Measurements from ENCODE around the gene GLT1D1.

The GLT1D1 gene

DNA sequence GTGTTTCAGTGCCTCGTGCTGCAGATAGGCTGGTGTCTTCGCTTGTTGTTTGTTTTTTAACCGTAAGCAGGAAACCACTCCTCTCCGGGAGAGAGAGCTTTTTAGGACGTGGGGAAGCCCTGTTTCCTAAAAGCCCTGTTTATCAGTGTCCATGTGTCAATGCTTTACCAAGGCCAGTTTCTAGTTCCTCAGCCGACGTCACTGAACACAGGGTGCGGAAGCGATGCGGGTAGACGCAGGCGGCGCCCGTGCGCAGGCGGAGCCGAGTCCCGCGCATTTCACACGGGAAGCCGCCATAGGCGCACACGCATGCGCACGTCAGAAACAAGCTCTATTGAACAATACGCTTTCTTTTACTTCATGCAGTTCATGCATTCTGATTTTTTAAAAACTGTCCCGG is 79.8 kb downstream of the GLT1D1 start:
- TF ChIP-seq, protein P1, sequence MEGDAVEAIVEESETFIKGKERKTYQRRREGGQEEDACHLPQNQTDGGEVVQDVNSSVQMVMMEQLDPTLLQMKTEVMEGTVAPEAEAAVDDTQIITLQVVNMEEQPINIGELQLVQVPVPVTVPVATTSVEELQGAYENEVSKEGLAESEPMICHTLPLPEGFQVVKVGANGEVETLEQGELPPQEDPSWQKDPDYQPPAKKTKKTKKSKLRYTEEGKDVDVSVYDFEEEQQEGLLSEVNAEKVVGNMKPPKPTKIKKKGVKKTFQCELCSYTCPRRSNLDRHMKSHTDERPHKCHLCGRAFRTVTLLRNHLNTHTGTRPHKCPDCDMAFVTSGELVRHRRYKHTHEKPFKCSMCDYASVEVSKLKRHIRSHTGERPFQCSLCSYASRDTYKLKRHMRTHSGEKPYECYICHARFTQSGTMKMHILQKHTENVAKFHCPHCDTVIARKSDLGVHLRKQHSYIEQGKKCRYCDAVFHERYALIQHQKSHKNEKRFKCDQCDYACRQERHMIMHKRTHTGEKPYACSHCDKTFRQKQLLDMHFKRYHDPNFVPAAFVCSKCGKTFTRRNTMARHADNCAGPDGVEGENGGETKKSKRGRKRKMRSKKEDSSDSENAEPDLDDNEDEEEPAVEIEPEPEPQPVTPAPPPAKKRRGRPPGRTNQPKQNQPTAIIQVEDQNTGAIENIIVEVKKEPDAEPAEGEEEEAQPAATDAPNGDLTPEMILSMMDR (IDR thresholded peaks at IDR 0.05; ENCODE audit: low read depth, low read length, missing control alignments): no peak
- no peak overlapping the region for H3K4me3 ChIP-seq (replicated peaks; ENCODE audit: low read depth, low read length)
- DNase-seq (ENCODE audit: extremely low read depth, low read depth): no peak

- DNase-seq (ENCODE audit: extremely low read depth, low read depth): no peak
- TF ChIP-seq, protein P1 (IDR thresholded peaks at IDR 0.05; ENCODE audit: low read depth, low read length, missing control alignments): no peak
- no peak overlapping the region for H3K4me3 ChIP-seq (replicated peaks; ENCODE audit: low read depth, low read length)
Observed at GRCh38 chr12:128933926-128934325, 80.6 kb downstream of the GLT1D1 start.

- TF ChIP-seq, protein P1 (IDR thresholded peaks at IDR 0.05; ENCODE audit: low read depth, low read length, missing control alignments): no peak
- DNase-seq (ENCODE audit: extremely low read depth, low read depth): no peak
- no peak overlapping the region for H3K4me3 ChIP-seq (replicated peaks; ENCODE audit: low read depth, low read length)
Observed at GRCh38 chr12:128938886-128939285, 85.6 kb downstream of the GLT1D1 start.

DNA sequence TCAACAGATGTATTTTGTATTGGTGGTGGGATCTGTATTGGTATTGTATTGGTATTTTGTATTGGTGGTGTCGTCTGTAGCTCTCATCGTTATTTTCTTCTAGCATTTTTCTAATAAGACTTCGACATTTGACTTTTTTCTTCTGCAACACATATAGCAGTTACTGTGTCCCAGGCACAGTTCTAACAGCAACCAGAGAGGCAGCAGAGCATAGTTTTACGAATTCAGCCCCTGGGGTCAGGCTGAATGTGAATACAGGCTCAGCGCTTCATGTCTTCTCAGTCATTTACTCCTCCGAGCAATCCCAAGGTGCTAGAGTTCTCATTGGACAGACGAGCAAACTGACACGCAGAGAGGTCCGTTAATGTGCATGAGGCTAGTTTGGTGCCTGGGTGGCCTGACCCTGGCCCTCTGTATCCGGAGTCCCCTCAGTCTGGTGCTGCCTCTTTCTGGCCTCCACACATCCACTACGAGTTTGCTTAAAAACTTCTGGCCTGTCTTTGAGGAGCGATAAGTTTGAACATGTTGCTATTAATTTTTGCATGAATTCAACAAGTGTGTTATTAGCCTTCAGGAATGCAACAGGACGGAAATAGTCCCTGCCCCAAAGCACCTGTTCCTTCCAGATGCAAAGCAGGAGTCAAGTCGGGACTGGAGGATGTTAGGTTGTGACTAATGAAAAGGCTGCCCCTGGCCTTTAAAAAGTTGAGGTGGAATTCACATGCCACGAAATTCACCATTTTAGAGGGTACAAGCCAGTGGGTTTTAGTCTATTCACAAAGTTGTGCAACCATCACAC is 87.0 kb downstream of the GLT1D1 start:
- TF ChIP-seq, protein P1 (IDR thresholded peaks at IDR 0.05; ENCODE audit: low read depth, low read length, missing control alignments): no peak
- H3K4me3 ChIP-seq (replicated peaks; ENCODE audit: low read depth, low read length): no peak overlapping the region
- DNase-seq (ENCODE audit: extremely low read depth, low read depth): no peak

- TF ChIP-seq, protein P1 (IDR thresholded peaks at IDR 0.05; ENCODE audit: low read depth, low read length, missing control alignments): no peak
- H3K4me3 ChIP-seq (replicated peaks; ENCODE audit: low read depth, low read length): no peak overlapping the region
- no peak for DNase-seq (ENCODE audit: extremely low read depth, low read depth)
Observed at GRCh38 chr12:128940974-128941373, 87.7 kb downstream of the GLT1D1 start.

GRCh38 chr12:128942960-128943477 is 89.7 kb downstream of the GLT1D1 start:
- DNase-seq (ENCODE audit: extremely low read depth, low read depth): no peak
- no peak overlapping the region for H3K4me3 ChIP-seq (replicated peaks; ENCODE audit: low read depth, low read length)
- TF ChIP-seq, protein P1 (IDR thresholded peaks at IDR 0.05; ENCODE audit: low read depth, low read length, missing control alignments): no peak

All from HFF-Myc (cell line).